ENCODE results near the gene CCDC39.
"Not testable (repeated sequence)": the region's sequence is repeated elsewhere in the genome, so short reads cannot be mapped to it uniquely, and the experiment has no call there.

The CCDC39 gene

GRCh38 chr3:180619723-180620122 is 59.6 kb downstream of the CCDC39 start:
- H3K9me3 Mint-ChIP-seq: peaks cover 3% of the 10 kb centered on the region
- H3K36me3 Mint-ChIP-seq (ENCODE audit: low read depth): peaks cover 16% of the 10 kb centered on the region
- no peaks in the 10 kb centered on the region for H3K27me3 Mint-ChIP-seq (ENCODE audit: low read depth)
- H3K27ac Mint-ChIP-seq: peak overlapping the region; percentile 35 to 91 (median 53)
- no peak for TF ChIP-seq CTCF (IDR thresholded peaks at IDR 0.05; ENCODE audit: unreplicated experiment in 3 of 3)
- no peak overlapping the region for H3K4me3 Mint-ChIP-seq
- H3K4me1 Mint-ChIP-seq: peaks cover 4% of the 10 kb centered on the region

GRCh38 chr3:180618563-180618962 is 60.7 kb downstream of the CCDC39 start:
- not testable (repeated sequence) for H3K36me3 Mint-ChIP-seq (ENCODE audit: low read depth); H3K27me3 Mint-ChIP-seq (ENCODE audit: low read depth); H3K4me1 Mint-ChIP-seq; H3K9me3 Mint-ChIP-seq; H3K27ac Mint-ChIP-seq; H3K4me3 Mint-ChIP-seq

- TF ChIP-seq CTCF (IDR thresholded peaks at IDR 0.05; ENCODE audit: unreplicated experiment in 3 of 3): no peak
- Mint-ChIP-seq H3K27me3 (ENCODE audit: low read depth) (no peaks in the 10 kb centered on the region), H3K4me3 (no peak overlapping the region), H3K9me3 (no peaks in the 10 kb centered on the region), H3K4me1 (peaks cover 4% of the 10 kb centered on the region), H3K36me3 (ENCODE audit: low read depth) (peaks cover 23% of the 10 kb centered on the region), H3K27ac (no peak overlapping the region)
Observed at GRCh38 chr3:180617049-180617448, 62.2 kb downstream of the CCDC39 start.

GRCh38 chr3:180615954-180616353 is 63.3 kb downstream of the CCDC39 start:
- peaks cover 4% of the 10 kb centered on the region for H3K4me1 Mint-ChIP-seq
- no peak overlapping the region for H3K27ac Mint-ChIP-seq
- no peak for TF ChIP-seq CTCF (IDR thresholded peaks at IDR 0.05; ENCODE audit: unreplicated experiment in 3 of 3)
- no peak overlapping the region for H3K4me3 Mint-ChIP-seq
- H3K27me3 Mint-ChIP-seq (ENCODE audit: low read depth): no peaks in the 10 kb centered on the region
- peaks cover 30% of the 10 kb centered on the region for H3K36me3 Mint-ChIP-seq (ENCODE audit: low read depth)
- H3K9me3 Mint-ChIP-seq: no peaks in the 10 kb centered on the region

GRCh38 chr3:180612364-180612763 is 66.9 kb downstream of the CCDC39 start:
- no peaks in the 10 kb centered on the region for H3K4me1 Mint-ChIP-seq
- H3K36me3 Mint-ChIP-seq (ENCODE audit: low read depth): peaks cover 50% of the 10 kb centered on the region
- H3K27me3 Mint-ChIP-seq (ENCODE audit: low read depth): no peaks in the 10 kb centered on the region
- TF ChIP-seq CTCF (IDR thresholded peaks at IDR 0.05; ENCODE audit: unreplicated experiment in 3 of 3): no peak
- no peaks in the 10 kb centered on the region for H3K9me3 Mint-ChIP-seq
- no peak overlapping the region for H3K4me3 Mint-ChIP-seq
- H3K27ac Mint-ChIP-seq: no peak overlapping the region

- Mint-ChIP-seq H3K27ac (no peak overlapping the region), H3K36me3 (ENCODE audit: low read depth) (peaks cover 59% of the 10 kb centered on the region), H3K4me1 (no peaks in the 10 kb centered on the region), H3K4me3 (no peak overlapping the region), H3K9me3 (no peaks in the 10 kb centered on the region), H3K27me3 (ENCODE audit: low read depth) (no peaks in the 10 kb centered on the region)
- no peak for TF ChIP-seq CTCF (IDR thresholded peaks at IDR 0.05; ENCODE audit: unreplicated experiment in 3 of 3)
Observed at GRCh38 chr3:180611006-180611405, 68.3 kb downstream of the CCDC39 start.
